GM18909 (cell line): ENCODE data around the gene DRGX.
A peak's percentile ranks its signal among the peaks of the same experiment; 100 is the strongest.

Experiments used
- ATAC-seq: cut with Tn5 transposase; IDR thresholded peaks from one replicate; pipeline ENCODE4 v1.9.1; 2021; ENCODE audit warnings: mild to moderate bottlenecking; ENCODE audit not compliant: unreplicated experiment, poor library complexity

The DRGX gene

GRCh38 chr10:49364051-49364450 lies 31.8 kb downstream of the DRGX start:
- no peak for ATAC-seq

GRCh38 chr10:49363309-49364031 lies 32.4 kb downstream of the DRGX start:
- ATAC-seq = no peak

GRCh38 chr10:49362596-49363260 lies 33.2 kb downstream of the DRGX start:
- peak; percentile 90 for ATAC-seq

GRCh38 chr10:49361735-49362568 lies 33.9 kb downstream of the DRGX start:
- no peak for ATAC-seq

GRCh38 chr10:49361178-49361554 lies 34.7 kb downstream of the DRGX start:
- ATAC-seq = no peak

GRCh38 chr10:49360271-49361177 lies 35.4 kb downstream of the DRGX start:
- ATAC-seq = no peak

GRCh38 chr10:49359349-49360270 lies 36.3 kb downstream of the DRGX start:
- no peak for ATAC-seq

- ATAC-seq = no peak
Observed at GRCh38 chr10:49357910-49358309, 38.0 kb downstream of the DRGX start.

GRCh38 chr10:49356944-49357343 lies 38.9 kb downstream of the DRGX start:
- ATAC-seq = no peak

GRCh38 chr10:49356181-49356580 lies 39.7 kb downstream of the DRGX start:
- ATAC-seq = no peak

- no peak for ATAC-seq
Observed at GRCh38 chr10:49355221-49355620, 40.7 kb downstream of the DRGX start.

- no peak for ATAC-seq
Observed at GRCh38 chr10:49354593-49354992, 41.3 kb downstream of the DRGX start.

- ATAC-seq = no peak
Observed at GRCh38 chr10:49353895-49354566, 41.9 kb downstream of the DRGX start.

- ATAC-seq = no peak
Observed at GRCh38 chr10:49353026-49353894, 42.6 kb downstream of the DRGX start.

GRCh38 chr10:49352323-49352722 lies 43.6 kb downstream of the DRGX start:
- no peak for ATAC-seq

GRCh38 chr10:49351669-49352068 lies 44.2 kb downstream of the DRGX start:
- ATAC-seq = no peak

GRCh38 chr10:49350846-49351532 lies 44.9 kb downstream of the DRGX start:
- ATAC-seq = no peak
